AG10803 (cell line): ENCODE data around the gene HIP1.

Experiments used
- DNase-seq: peaks from one replicate; pipeline ENCODE4 v3.0.0; 2010; ENCODE audit warnings: low read depth
- H3K4me3 ChIP-seq: 2 replicates; pipeline ENCODE4 v1.5.1; 2011; ENCODE audit warnings: mild to moderate bottlenecking, low read length, control low read depth
- CTCF ChIP-seq: conservative IDR thresholded peaks from 2 replicates; pipeline ENCODE4 v1.5.1; 2011; ENCODE audit warnings: mild to moderate bottlenecking, low read length, control low read depth, inconsistent platforms

HIP1 gene

GRCh38 chr7:75546237-75547015, 192.3 kb downstream of the HIP1 start:
- H3K4me3 ChIP-seq, result no peak overlapping the region
- no peak for DNase-seq
- TF ChIP-seq CTCF, result no peak

- TF ChIP-seq CTCF, result no peak
- DNase-seq, result no peak
- no peak overlapping the region for H3K4me3 ChIP-seq
Observed at GRCh38 chr7:75537731-75538130, 201.0 kb downstream of the HIP1 start.

- TF ChIP-seq CTCF, result no peak
- no peak for DNase-seq
- no peak overlapping the region for H3K4me3 ChIP-seq
Observed at GRCh38 chr7:75536940-75537538, 201.7 kb downstream of the HIP1 start.

GRCh38 chr7:75536491-75536890, 202.2 kb downstream of the HIP1 start:
- no peak overlapping the region for H3K4me3 ChIP-seq
- TF ChIP-seq CTCF, result no peak
- no peak for DNase-seq

- no peak for TF ChIP-seq CTCF
- no peak overlapping the region for H3K4me3 ChIP-seq
- DNase-seq, result peak; percentile 72
Observed at GRCh38 chr7:75534727-75535307, 203.9 kb downstream of the HIP1 start.

- no peak overlapping the region for H3K4me3 ChIP-seq
- no peak for TF ChIP-seq CTCF
- DNase-seq, result no peak
Observed at GRCh38 chr7:75533926-75534325, 204.8 kb downstream of the HIP1 start.

GRCh38 chr7:75532639-75533038, 206.1 kb downstream of the HIP1 start:
- DNase-seq, result no peak
- no peak overlapping the region for H3K4me3 ChIP-seq
- no peak for TF ChIP-seq CTCF
